Kidney epithelial cell (primary cell): ENCODE measurements around the gene CXorf66. TPM values are rescaled to one million over a fixed set of nuclear protein-coding genes. Genes with fewer than 3 reads are reported as not detected.

Experiments
- DNase-seq: peaks from one replicate; pipeline ENCODE4 v3.0.0-alpha.2; 2010; ENCODE audit warnings: low read depth
- H3K27me3 ChIP-seq: 2 replicates; pipeline ENCODE4 v1.6.0; 2011; ENCODE audit warnings: low read length; ENCODE audit not compliant: control insufficient read depth, insufficient read depth
- H3K36me3 ChIP-seq: 2 replicates; pipeline ENCODE4 v1.5.1; 2011; ENCODE audit warnings: low read length; ENCODE audit not compliant: control insufficient read depth, insufficient read depth
- H3K4me3 ChIP-seq: 2 replicates; pipeline ENCODE4 v1.5.1; 2011; ENCODE audit warnings: low read depth, mild to moderate bottlenecking, control low read depth, low read length
- total RNA-seq: library from RNA; depleted of rRNA; stranded (reverse); fragments of >200 nt; gene quantifications from 2 replicates; pipeline ENCODE4 v1.2.3, GENCODE V29; 2015
- TF ChIP-seq, protein P1 (sequence below): IDR thresholded peaks from 2 replicates; pipeline ENCODE4 v1.5.1; 2011; ENCODE audit warnings: mild to moderate bottlenecking, moderate library complexity, low read length, control low read depth, inconsistent platforms; ENCODE audit not compliant: insufficient read depth, poor library complexity, severe bottlenecking

CXorf66 gene
- total RNA-seq, 1 donor from 2014 or later: not detected

DNA sequence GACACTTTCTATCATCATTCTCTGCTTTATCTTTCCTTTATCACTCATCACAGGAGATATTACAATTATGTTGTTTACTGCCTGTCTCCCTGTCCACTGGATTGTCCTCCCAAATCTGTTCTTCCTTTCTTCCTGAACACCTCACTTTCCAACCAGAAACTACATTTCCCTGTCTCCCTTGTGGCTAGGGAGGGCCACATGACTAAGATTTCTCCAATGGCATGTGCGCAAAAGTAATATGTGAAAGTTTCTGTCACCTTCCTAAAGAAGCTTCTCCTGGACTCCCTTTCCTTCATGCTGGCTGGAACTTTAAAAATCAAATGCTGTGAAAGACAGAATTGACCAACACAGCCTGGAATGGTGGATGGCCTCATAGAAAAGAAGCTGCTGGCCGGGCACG, 58.2 kb downstream of the CXorf66 start:
- TF ChIP-seq, protein P1, sequence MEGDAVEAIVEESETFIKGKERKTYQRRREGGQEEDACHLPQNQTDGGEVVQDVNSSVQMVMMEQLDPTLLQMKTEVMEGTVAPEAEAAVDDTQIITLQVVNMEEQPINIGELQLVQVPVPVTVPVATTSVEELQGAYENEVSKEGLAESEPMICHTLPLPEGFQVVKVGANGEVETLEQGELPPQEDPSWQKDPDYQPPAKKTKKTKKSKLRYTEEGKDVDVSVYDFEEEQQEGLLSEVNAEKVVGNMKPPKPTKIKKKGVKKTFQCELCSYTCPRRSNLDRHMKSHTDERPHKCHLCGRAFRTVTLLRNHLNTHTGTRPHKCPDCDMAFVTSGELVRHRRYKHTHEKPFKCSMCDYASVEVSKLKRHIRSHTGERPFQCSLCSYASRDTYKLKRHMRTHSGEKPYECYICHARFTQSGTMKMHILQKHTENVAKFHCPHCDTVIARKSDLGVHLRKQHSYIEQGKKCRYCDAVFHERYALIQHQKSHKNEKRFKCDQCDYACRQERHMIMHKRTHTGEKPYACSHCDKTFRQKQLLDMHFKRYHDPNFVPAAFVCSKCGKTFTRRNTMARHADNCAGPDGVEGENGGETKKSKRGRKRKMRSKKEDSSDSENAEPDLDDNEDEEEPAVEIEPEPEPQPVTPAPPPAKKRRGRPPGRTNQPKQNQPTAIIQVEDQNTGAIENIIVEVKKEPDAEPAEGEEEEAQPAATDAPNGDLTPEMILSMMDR: no peak
- no peak for DNase-seq

DNA sequence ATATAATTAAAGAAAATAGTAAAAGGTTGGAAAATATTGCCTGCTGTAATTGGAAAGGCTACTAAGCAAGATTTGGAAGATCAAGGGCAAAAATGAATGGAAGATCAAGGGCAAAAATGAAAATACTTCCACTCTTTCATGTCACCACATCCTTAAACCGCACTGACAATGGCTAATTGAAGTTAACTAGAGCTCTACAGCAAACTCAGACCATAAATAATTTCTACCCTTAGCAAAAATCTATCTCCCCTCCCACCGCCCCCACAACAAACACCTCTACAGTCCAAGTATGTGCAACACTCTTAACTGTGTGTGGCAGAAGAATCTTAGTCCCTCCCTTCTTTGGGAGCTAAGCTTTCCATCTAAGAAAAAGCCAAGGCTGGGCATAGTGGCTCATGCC, 59.6 kb downstream of the CXorf66 start:
- DNase-seq: no peak
- H3K27me3 ChIP-seq: no peaks in the 10 kb centered on the region
- no peaks in the 10 kb centered on the region for H3K36me3 ChIP-seq
- no peak overlapping the region for H3K4me3 ChIP-seq
- TF ChIP-seq, protein P1: no peak

More for the DNA sequence above, 58.2 kb downstream of the CXorf66 start:
- Histone ChIP-seq H3K36me3 (no peaks in the 10 kb centered on the region), H3K27me3 (no peaks in the 10 kb centered on the region), H3K4me3 (no peak overlapping the region)

Other genes starting within 250 kb of the CXorf66 start
- 23.1 and 32.4 TPM in 2 replicates for gene ATP11C, start 32.5 kb downstream of the CXorf66 start, total RNA-seq